ENCODE results near the gene ZNF33B.
"Not testable (repeated sequence)": the region's sequence is repeated elsewhere in the genome, so short reads cannot be mapped to it uniquely, and the experiment has no call there.

- TF ChIP-seq, protein P1, sequence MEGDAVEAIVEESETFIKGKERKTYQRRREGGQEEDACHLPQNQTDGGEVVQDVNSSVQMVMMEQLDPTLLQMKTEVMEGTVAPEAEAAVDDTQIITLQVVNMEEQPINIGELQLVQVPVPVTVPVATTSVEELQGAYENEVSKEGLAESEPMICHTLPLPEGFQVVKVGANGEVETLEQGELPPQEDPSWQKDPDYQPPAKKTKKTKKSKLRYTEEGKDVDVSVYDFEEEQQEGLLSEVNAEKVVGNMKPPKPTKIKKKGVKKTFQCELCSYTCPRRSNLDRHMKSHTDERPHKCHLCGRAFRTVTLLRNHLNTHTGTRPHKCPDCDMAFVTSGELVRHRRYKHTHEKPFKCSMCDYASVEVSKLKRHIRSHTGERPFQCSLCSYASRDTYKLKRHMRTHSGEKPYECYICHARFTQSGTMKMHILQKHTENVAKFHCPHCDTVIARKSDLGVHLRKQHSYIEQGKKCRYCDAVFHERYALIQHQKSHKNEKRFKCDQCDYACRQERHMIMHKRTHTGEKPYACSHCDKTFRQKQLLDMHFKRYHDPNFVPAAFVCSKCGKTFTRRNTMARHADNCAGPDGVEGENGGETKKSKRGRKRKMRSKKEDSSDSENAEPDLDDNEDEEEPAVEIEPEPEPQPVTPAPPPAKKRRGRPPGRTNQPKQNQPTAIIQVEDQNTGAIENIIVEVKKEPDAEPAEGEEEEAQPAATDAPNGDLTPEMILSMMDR (IDR thresholded peaks at IDR 0.05 in 2 of 3, conservative IDR thresholded peaks at IDR 0.05 in 1 of 3; ENCODE audit: borderline replicate concordance in 1 of 3, insufficient read depth in 1 of 3, low read depth in 2 of 3, low read length in 2 of 3) = not testable (repeated sequence)
- TF ChIP-seq YY1 (IDR thresholded peaks at IDR 0.05; ENCODE audit: extremely low read depth, insufficient replicate concordance, low read depth, low read length); EZH2 (IDR thresholded peaks at IDR 0.05); JUND (IDR thresholded peaks at IDR 0.05); POLR2AphosphoS5 (IDR thresholded peaks at IDR 0.05; ENCODE audit: low read depth, low read length); POLR2A (IDR thresholded peaks at IDR 0.05; ENCODE audit: borderline replicate concordance, extremely low read depth, insufficient read depth, insufficient read length); ZNF274 (IDR thresholded peaks at IDR 0.05; ENCODE audit: low read depth, low read length); MAX (IDR thresholded peaks at IDR 0.05); REST (IDR thresholded peaks at IDR 0.05; ENCODE audit: low read depth); SRF (IDR thresholded peaks at IDR 0.05; ENCODE audit: low read depth); FOSL1 (IDR thresholded peaks at IDR 0.05; ENCODE audit: low read depth); SP1 (IDR thresholded peaks at IDR 0.05; ENCODE audit: low read depth): not testable (repeated sequence)
These were observed 84.8 kb downstream of the ZNF33B start for GRCh38 chr10:42553576-42553975.

Measured in HCT116 (cell line).